SK-N-SH (cell line): ENCODE data around the gene HDAC11.

ENCODE experiments used
- GABPA ChIP-seq: IDR thresholded peaks from 2 replicates; pipeline ENCODE4 v1.4.0; 2012; ENCODE audit warnings: low read depth, mild to moderate bottlenecking
- POLR2AphosphoS5 ChIP-seq: IDR thresholded peaks from 2 replicates; pipeline ENCODE4 v1.6.1; 2012; ENCODE audit warnings: low read depth, low read length
- TF ChIP-seq, protein P1 (sequence below): fragments of 200-600 bp; sonication (generic); IDR thresholded peaks from 2 replicates; pipeline ENCODE4 v1.6.1; 2017; ENCODE audit warnings: antibody characterized with exemption, mild to moderate bottlenecking, moderate library complexity

DNA sequence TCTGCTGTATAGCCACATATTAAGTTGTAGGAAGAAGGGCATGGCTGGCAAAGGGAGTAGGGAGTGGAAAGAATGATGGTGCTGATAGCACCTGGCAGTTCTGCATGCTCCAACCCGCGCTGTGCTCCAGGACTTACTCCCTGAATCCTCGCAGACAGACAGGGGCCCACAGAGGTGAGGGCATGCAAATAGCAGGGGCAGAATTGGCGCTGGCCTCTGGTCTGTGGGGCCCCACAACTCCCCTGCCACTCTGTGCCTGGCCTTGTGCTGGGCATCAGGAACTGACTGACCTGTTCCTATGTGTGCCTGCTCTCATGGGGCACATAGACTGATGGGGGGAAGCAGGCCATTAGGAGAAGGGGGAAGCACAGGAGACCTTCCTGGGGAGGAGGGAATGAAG lies 20.9 kb downstream of the HDAC11 start:
- TF ChIP-seq POLR2AphosphoS5 (no peak), GABPA (no peak)
- TF ChIP-seq, protein P1, sequence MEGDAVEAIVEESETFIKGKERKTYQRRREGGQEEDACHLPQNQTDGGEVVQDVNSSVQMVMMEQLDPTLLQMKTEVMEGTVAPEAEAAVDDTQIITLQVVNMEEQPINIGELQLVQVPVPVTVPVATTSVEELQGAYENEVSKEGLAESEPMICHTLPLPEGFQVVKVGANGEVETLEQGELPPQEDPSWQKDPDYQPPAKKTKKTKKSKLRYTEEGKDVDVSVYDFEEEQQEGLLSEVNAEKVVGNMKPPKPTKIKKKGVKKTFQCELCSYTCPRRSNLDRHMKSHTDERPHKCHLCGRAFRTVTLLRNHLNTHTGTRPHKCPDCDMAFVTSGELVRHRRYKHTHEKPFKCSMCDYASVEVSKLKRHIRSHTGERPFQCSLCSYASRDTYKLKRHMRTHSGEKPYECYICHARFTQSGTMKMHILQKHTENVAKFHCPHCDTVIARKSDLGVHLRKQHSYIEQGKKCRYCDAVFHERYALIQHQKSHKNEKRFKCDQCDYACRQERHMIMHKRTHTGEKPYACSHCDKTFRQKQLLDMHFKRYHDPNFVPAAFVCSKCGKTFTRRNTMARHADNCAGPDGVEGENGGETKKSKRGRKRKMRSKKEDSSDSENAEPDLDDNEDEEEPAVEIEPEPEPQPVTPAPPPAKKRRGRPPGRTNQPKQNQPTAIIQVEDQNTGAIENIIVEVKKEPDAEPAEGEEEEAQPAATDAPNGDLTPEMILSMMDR = no peak
